Upper lobe of left lung (tissue), 4 donors: ENCODE data around the gene ITGA11.

Source experiments
- CTCF ChIP-seq, 6 experiments: fragments of 450-650 bp in 4 of 6; fragments of 200-600 bp in 2 of 6; sonication (generic) in 2 of 6; IDR thresholded peaks; one replicate each; pipeline ENCODE4 v1.5.1; 2016 to 2019; ENCODE audit warnings: antibody characterized with exemption in 6 of 6
- POLR2AphosphoS5 ChIP-seq, 2 donors: sonication (generic); formaldehyde crosslinking; IDR thresholded peaks; one replicate each; pipeline ENCODE4 v1.5.1; 2017; ENCODE audit warnings: antibody characterized with exemption in 2 of 2

- no peak for TF ChIP-seq CTCF (IDR thresholded peaks at IDR 0.05)
- no peak for TF ChIP-seq POLR2AphosphoS5 (IDR thresholded peaks at IDR 0.05)
These were observed 1.6 kb upstream of the ITGA11 start for GRCh38 chr15:68433551-68433950.
